LNCAP (cell line): ENCODE results near the gene ONECUT1.

Experiments used
- TF ChIP-seq, protein P1 (sequence below): fragments of 450-650 bp; IDR thresholded peaks from 2 replicates; pipeline ENCODE4 v1.5.1; 2017; ENCODE audit warnings: mild to moderate bottlenecking

Gene ONECUT1

GRCh38 chr15:52718551-52718950, 71.6 kb downstream of the ONECUT1 start:
- TF ChIP-seq, protein P1, sequence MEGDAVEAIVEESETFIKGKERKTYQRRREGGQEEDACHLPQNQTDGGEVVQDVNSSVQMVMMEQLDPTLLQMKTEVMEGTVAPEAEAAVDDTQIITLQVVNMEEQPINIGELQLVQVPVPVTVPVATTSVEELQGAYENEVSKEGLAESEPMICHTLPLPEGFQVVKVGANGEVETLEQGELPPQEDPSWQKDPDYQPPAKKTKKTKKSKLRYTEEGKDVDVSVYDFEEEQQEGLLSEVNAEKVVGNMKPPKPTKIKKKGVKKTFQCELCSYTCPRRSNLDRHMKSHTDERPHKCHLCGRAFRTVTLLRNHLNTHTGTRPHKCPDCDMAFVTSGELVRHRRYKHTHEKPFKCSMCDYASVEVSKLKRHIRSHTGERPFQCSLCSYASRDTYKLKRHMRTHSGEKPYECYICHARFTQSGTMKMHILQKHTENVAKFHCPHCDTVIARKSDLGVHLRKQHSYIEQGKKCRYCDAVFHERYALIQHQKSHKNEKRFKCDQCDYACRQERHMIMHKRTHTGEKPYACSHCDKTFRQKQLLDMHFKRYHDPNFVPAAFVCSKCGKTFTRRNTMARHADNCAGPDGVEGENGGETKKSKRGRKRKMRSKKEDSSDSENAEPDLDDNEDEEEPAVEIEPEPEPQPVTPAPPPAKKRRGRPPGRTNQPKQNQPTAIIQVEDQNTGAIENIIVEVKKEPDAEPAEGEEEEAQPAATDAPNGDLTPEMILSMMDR: no peak

DNA sequence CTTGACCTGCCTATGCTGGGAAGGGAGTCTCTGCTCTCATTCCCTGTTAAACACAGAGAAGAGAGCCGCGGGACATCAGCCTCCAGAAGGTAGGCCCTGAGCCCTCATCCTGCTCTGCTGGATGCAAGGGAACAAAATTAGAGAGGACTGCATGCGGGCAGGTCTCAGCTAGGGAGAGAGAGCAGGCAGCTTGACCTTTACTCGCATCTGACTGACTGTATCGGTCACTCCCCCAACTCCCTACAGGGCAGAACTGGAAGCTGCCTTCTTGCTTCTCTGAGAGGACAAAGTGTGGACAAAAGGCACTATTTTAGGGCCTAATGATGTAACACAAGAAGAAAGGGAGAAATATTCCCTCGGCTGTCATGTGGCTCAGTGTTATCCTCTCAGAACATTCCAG, 72.2 kb downstream of the ONECUT1 start:
- TF ChIP-seq, protein P1: no peak

DNA sequence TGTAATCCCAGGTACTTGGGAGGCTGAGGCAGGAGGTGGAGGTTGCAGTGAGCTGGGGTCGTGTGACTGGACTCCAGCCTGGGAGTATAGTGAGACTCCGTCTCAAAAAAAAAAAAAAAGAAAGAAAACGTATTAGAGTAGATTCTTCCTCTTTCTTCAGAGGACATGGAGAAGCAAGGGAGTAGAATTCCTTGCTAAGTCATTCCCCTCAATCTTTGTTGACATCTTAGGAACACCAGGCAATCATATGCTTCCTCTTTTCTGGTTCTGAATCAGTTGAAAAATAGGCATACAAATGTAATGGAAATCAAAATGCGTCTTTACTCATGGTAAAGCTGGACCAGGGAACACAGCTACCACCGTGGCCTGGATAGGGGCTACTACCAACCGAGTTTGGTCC, 72.7 kb downstream of the ONECUT1 start:
- TF ChIP-seq, protein P1: no peak

DNA sequence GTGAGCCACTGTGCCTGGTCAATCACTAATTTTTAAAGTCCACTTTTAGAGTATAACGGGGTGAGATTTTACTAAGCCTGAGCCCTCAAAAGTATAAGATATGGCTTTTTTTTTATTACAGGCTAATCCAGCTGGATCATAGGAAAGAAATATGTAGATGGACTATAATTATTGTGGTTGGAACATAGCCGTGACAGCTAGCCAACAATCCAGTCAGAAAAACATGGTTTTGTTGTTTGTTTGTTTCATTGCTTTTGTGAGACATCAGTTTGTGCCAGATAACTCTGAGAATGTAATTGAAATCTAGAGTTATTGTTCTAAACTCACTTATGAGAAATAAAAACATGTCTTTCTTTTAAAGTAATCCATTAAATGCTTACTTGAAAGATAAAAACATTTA, 73.6 kb downstream of the ONECUT1 start:
- TF ChIP-seq, protein P1: no peak

DNA sequence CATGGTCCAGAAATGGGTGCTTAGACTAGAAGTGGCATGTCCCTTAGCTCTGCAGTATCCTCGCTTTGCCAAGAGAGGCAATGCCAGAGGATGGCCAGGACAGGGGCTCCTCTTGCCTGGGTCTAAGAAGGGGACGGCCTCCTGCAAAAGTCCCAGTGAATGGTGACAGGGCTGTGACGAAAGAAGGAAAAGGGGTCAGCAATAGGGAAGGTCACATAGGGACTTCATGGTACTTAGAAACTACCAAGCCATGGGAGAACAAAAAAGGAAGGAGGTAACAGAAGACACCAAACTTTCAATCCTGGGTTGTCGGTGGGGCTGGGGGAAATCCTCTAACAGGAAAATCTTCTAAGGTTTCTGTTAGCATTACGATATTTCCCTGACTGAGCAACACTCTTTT, 74.7 kb downstream of the ONECUT1 start:
- TF ChIP-seq, protein P1: no peak

- TF ChIP-seq, protein P1: no peak
Observed at GRCh38 chr15:52714968-52715367, 75.2 kb downstream of the ONECUT1 start.

GRCh38 chr15:52710708-52711389, 79.3 kb downstream of the ONECUT1 start:
- TF ChIP-seq, protein P1: no peak
